Nephron progenitor cell (in vitro differentiated cells): ENCODE data around the gene PREX1.

ENCODE experiments used
- DNase-seq: peaks from one replicate; pipeline ENCODE4 v3.0.0; 2021
- H3K27ac Mint-ChIP-seq: 2 replicates; pipeline ENCODE4 v1.8.0; 2021; ENCODE audit warnings: mild to moderate bottlenecking, moderate library complexity, mixed read lengths
- H3K27me3 Mint-ChIP-seq: 2 replicates; pipeline ENCODE4 v1.8.0; 2021; ENCODE audit warnings: mild to moderate bottlenecking, low read depth, mixed read lengths; ENCODE audit not compliant: poor library complexity
- H3K36me3 Mint-ChIP-seq: 2 replicates; pipeline ENCODE4 v1.8.0; 2021; ENCODE audit warnings: low read depth, mixed read lengths
- H3K4me1 Mint-ChIP-seq: 2 replicates; pipeline ENCODE4 v1.8.0; 2021; ENCODE audit warnings: mixed read lengths
- H3K4me3 Mint-ChIP-seq: 2 replicates; pipeline ENCODE4 v1.8.0; 2021; ENCODE audit warnings: mild to moderate bottlenecking, moderate library complexity, mixed read lengths
- H3K9me3 Mint-ChIP-seq: 2 replicates; pipeline ENCODE4 v1.8.0; 2021; ENCODE audit warnings: mild to moderate bottlenecking, moderate library complexity, mixed read lengths
- TF ChIP-seq, protein P1 (sequence below): fragments of 200-600 bp; sonication (generic); IDR thresholded peaks from 2 replicates; pipeline ENCODE4 v1.5.0; 2021; ENCODE audit warnings: antibody characterized with exemption

Gene PREX1

DNA sequence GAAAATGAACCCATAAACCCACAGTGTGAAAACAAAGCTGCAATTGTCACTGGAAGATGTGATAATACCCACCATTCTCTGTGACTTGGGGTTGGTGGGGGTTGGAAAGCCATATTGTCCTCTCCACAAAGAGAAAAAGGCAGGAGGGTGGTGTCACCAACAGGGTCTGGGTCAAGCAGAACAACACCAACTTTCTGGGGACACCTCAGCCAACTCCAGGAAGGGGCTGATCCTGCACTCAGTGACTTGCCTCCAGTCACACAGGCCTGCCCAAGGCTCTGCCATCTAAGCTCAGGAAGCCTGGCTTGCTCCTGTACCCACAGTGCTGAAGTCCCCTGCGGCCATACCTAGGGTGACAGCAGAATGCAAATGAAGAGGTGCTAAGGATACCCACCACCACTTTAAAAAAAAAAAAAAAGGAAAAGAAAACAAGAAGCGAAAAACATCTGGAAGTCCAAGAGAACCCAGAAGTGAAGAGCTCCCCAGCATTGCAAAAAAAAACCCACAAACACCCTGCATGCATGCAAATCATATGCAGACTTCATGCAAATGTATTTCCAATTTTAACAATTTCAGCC, 110.6 kb downstream of the PREX1 start:
- H3K27me3 Mint-ChIP-seq = peaks cover 3% of the 10 kb centered on the region
- peaks cover 6% of the 10 kb centered on the region for H3K36me3 Mint-ChIP-seq
- peaks cover 31% of the 10 kb centered on the region for H3K4me1 Mint-ChIP-seq
- no peaks in the 10 kb centered on the region for H3K9me3 Mint-ChIP-seq
- DNase-seq = no peak
- H3K27ac Mint-ChIP-seq = no peak overlapping the region
- TF ChIP-seq, protein P1, sequence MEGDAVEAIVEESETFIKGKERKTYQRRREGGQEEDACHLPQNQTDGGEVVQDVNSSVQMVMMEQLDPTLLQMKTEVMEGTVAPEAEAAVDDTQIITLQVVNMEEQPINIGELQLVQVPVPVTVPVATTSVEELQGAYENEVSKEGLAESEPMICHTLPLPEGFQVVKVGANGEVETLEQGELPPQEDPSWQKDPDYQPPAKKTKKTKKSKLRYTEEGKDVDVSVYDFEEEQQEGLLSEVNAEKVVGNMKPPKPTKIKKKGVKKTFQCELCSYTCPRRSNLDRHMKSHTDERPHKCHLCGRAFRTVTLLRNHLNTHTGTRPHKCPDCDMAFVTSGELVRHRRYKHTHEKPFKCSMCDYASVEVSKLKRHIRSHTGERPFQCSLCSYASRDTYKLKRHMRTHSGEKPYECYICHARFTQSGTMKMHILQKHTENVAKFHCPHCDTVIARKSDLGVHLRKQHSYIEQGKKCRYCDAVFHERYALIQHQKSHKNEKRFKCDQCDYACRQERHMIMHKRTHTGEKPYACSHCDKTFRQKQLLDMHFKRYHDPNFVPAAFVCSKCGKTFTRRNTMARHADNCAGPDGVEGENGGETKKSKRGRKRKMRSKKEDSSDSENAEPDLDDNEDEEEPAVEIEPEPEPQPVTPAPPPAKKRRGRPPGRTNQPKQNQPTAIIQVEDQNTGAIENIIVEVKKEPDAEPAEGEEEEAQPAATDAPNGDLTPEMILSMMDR = no peak
- H3K4me3 Mint-ChIP-seq = no peak overlapping the region

DNA sequence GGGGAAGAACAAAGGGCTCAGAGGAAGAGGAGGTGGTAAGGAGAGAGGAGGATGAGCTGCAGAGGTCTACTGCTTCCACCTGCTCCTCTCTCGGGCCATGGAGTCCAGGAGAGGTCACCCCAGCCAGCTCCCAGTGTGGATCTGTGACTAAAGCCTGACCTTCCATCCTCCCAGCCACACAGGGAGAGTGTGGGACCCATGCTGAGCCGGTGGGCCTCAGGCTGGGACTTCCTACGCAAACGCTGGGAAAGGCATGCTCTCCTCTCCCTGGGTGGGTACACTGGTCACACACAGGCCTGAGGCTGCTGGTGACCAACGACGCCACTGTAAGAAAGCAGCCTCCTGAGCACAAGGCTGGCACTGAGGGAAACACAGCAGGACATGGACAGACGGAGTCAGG, 111.3 kb downstream of the PREX1 start:
- Mint-ChIP-seq H3K27ac (no peak overlapping the region), H3K4me1 (peaks cover 31% of the 10 kb centered on the region), H3K9me3 (no peaks in the 10 kb centered on the region), H3K27me3 (peaks cover 3% of the 10 kb centered on the region), H3K36me3 (peaks cover 6% of the 10 kb centered on the region), H3K4me3 (no peak overlapping the region)
- TF ChIP-seq, protein P1 = no peak
- DNase-seq = no peak

DNA sequence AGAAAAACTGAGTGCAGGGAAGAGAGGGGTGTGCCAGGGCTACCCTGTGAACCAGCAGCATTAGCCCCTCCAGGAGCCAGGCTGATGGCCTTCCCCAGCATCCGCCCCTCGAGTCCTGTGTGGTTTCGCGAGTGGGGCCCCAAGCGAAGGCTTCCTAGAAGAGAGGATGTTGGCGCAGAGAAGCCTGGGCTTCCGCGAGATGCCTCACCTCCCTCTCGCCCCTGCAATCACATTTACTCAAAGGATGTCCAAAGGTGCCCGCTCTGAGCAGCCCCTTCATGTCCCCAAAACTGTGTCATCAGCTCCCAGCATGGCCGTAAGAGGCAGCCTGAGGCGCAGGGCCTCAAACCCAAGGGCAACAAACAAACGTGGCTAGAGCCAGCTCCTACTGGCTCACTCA, 111.7 kb downstream of the PREX1 start:
- Mint-ChIP-seq H3K4me3 (no peak overlapping the region), H3K4me1 (peaks cover 31% of the 10 kb centered on the region), H3K36me3 (peaks cover 6% of the 10 kb centered on the region), H3K27me3 (peaks cover 3% of the 10 kb centered on the region), H3K27ac (no peak overlapping the region), H3K9me3 (no peaks in the 10 kb centered on the region)
- TF ChIP-seq, protein P1 = no peak
- DNase-seq = no peak

DNA sequence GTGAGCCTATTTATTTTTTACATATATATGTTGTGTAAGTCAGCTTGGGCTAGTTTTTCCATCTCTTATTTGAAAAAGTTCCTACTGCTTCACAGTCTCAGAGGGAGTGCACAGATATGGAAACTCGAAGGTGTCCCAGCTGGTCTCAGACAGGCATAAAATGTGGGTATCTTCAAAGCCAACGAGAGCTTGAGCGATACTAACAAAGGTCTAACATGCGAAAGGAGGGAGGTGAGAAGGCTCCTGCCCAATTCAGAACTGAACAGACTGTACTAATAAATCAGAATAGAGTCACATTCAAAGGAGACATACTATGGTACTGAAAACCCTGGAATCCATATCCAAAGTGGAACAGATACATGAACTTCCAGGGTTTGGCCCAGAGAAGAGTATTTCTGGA, 113.0 kb downstream of the PREX1 start:
- TF ChIP-seq, protein P1 = no peak
- no peak overlapping the region for H3K27ac Mint-ChIP-seq

DNA sequence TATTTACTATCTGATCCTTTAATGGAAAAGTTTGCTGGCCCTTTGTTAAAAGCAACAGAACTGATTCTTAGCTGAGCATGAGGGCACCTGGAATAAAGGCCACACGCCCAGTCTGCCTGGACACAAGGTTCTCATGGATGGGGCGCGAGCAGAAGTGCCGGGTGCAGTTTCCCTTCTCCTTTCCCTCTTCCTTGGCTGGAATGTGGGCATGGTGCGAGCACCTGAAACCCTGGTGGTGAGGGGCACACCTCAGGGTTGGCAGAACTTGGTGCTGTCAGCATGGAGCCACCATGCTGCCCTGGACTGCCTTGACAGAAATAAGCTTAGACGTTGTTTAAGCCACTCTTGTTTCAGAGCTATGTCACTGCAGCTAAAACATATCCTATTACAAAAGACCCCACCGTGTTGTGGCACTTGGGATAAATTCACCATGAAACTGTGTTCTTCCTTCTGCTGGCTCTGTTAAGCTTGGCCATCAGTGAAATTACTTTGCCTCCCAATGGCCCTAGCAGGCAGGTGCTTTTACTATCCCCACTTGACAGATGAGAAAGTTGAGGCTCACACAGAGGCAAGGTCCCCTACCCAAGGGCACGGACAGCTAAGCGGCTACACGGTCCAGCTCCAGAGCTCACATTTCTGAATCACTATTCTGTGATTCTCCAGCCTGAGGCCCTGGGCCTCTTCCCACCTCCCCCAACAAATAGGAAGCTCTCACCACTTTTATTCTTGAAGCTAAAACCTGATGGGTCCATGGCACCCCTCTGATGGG, 115.9 kb downstream of the PREX1 start:
- TF ChIP-seq, protein P1 = no peak
- H3K36me3 Mint-ChIP-seq = no peaks in the 10 kb centered on the region
- peak overlapping the region; percentile 79 for H3K27ac Mint-ChIP-seq
- no peak for DNase-seq
- H3K4me1 Mint-ChIP-seq = peaks cover 25% of the 10 kb centered on the region
- no peaks in the 10 kb centered on the region for H3K27me3 Mint-ChIP-seq
- no peak overlapping the region for H3K4me3 Mint-ChIP-seq
- H3K9me3 Mint-ChIP-seq = no peaks in the 10 kb centered on the region

More for the DNA sequence above, 113.0 kb downstream of the PREX1 start:
- DNase-seq = no peak
- H3K4me1 Mint-ChIP-seq = peaks cover 32% of the 10 kb centered on the region
- H3K27me3 Mint-ChIP-seq = peaks cover 2% of the 10 kb centered on the region
- H3K36me3 Mint-ChIP-seq = peaks cover 1% of the 10 kb centered on the region
- no peak overlapping the region for H3K4me3 Mint-ChIP-seq
- H3K9me3 Mint-ChIP-seq = no peaks in the 10 kb centered on the region

DNA sequence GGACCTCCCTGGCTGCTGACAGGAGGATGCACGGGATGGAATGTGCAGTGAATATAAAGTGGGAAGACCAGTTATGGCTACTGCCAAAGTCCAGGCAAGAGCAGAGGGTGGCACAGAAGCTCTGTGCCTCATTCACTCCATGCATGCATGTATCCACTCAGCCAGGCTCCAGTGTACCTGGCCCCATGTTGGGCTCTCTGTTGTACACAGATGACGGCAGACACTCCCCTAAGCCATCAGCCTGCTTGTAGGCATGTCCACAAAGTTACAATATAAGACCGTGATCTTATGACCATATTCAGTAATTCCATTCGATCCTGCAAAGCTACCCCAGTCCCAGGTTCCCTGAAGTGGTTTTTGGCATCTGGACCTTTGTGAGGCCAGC, 116.8 kb downstream of the PREX1 start:
- no peak for DNase-seq
- H3K9me3 Mint-ChIP-seq = no peaks in the 10 kb centered on the region
- H3K36me3 Mint-ChIP-seq = no peaks in the 10 kb centered on the region
- H3K27me3 Mint-ChIP-seq = no peaks in the 10 kb centered on the region
- peaks cover 25% of the 10 kb centered on the region for H3K4me1 Mint-ChIP-seq
- H3K27ac Mint-ChIP-seq = no peak overlapping the region
- H3K4me3 Mint-ChIP-seq = no peak overlapping the region
- TF ChIP-seq, protein P1 = no peak
